Measurements from ENCODE around the gene ZNF580. TPM values are rescaled to one million over a fixed set of nuclear protein-coding genes. Genes with fewer than 3 reads are reported as not detected.

Gene ZNF580
- total and polyA plus RNA-seq, 2 of the 13 experiments (the other 11 are each of a cell fraction or from before 2014, with no cell fraction given): 4.4 to 6.0 TPM

GRCh38 chr19:55599468-55599841, 41.3 kb upstream of the ZNF580 start, which contains the start of gene FIZ1 (continued):
- TF ChIP-seq YY1 (IDR thresholded peaks at IDR 0.05; ENCODE audit: insufficient read depth, insufficient replicate concordance, low read depth, low read length): peak; percentile 94
- TF ChIP-seq ZNF501 (CRISPR knock-in tag; IDR thresholded peaks at IDR 0.05): peak; percentile 89
- no peak for TF ChIP-seq TAF15 (IDR thresholded peaks at IDR 0.05; ENCODE audit: low read depth, low read length, poor library complexity, severe bottlenecking)
- peak; percentile 72 for TF ChIP-seq PHF5A (CRISPR knock-in tag; IDR thresholded peaks at IDR 0.05; ENCODE audit: low read depth, unreplicated experiment)
- no peak for TF ChIP-seq ZNF549 (CRISPR knock-in tag; IDR thresholded peaks at IDR 0.05)
- TF ChIP-seq GMEB2 (CRISPR knock-in tag; IDR thresholded peaks at IDR 0.05; ENCODE audit: low read depth): 0 out of 2 replicates have a peak, but pooled peaks have one; percentile 37
- TF ChIP-seq TOPORS (CRISPR knock-in tag; IDR thresholded peaks at IDR 0.05): no peak
- peak; percentile 8; the same call in 1 of the 2 replicates for TF ChIP-seq HMG20A (CRISPR knock-in tag; IDR thresholded peaks at IDR 0.05; ENCODE audit: borderline replicate concordance)
- 0 out of 2 replicates have a peak, but pooled peaks have one; percentile 11 for TF ChIP-seq ZNF563 (CRISPR knock-in tag; IDR thresholded peaks at IDR 0.05)
- TF ChIP-seq ZNF850 (CRISPR knock-in tag; conservative IDR thresholded peaks at IDR 0.05): no peak
- TF ChIP-seq ZNF335 (CRISPR knock-in tag; IDR thresholded peaks at IDR 0.05): peak; percentile 65; the same call in 1 of the 2 replicates
- peak; percentile 39 for TF ChIP-seq UBTF (CRISPR knock-in tag; IDR thresholded peaks at IDR 0.05)
- peak; percentile 50; the same call in 1 of the 2 replicates for TF ChIP-seq ZFY (CRISPR knock-in tag; IDR thresholded peaks at IDR 0.05)
- peak; percentile 69; the same call in 1 of the 2 replicates for TF ChIP-seq ZNF333 (CRISPR knock-in tag; IDR thresholded peaks at IDR 0.05; ENCODE audit: borderline replicate concordance)
- peak; percentile 62; the same call in 1 of the 2 replicates for TF ChIP-seq PRDM10 (CRISPR knock-in tag; IDR thresholded peaks at IDR 0.05; ENCODE audit: low read depth)
- no peak for TF ChIP-seq ZNF615 (CRISPR knock-in tag; IDR thresholded peaks at IDR 0.05; ENCODE audit: borderline replicate concordance)
- TF ChIP-seq ELF3 (CRISPR knock-in tag; IDR thresholded peaks at IDR 0.05): peak; percentile 85
- TF ChIP-seq TBX2 (CRISPR knock-in tag; IDR thresholded peaks at IDR 0.05; ENCODE audit: borderline replicate concordance): peak; percentile 51; the same call in 1 of the 2 replicates
- TF ChIP-seq GABPB1 (CRISPR knock-in tag; IDR thresholded peaks at IDR 0.05): peak; percentile 95
- TF ChIP-seq ZNF749 (CRISPR knock-in tag; IDR thresholded peaks at IDR 0.05; ENCODE audit: borderline replicate concordance): no peak
- TF ChIP-seq RXRA (CRISPR knock-in tag; IDR thresholded peaks at IDR 0.05): peak; percentile 9; the same call in 1 of the 2 replicates
- TF ChIP-seq ZFX (CRISPR knock-in tag; IDR thresholded peaks at IDR 0.05; ENCODE audit: low read depth): peak; percentile 54
- TF ChIP-seq KAT7 (CRISPR knock-in tag; IDR thresholded peaks at IDR 0.05; ENCODE audit: borderline replicate concordance): 0 out of 2 replicates have a peak, but pooled peaks have one; percentile 26
- TF ChIP-seq CHD2 (IDR thresholded peaks at IDR 0.05; ENCODE audit: low read depth, low read length): peak; percentile 53; the same call in 1 of the 2 replicates
